Right lobe of liver (tissue), 6 donors: ENCODE results near the gene ADARB1. TPM values are rescaled to one million over a fixed set of nuclear protein-coding genes. Genes with fewer than 3 reads are reported as not detected.

ENCODE experiments used
- ATAC-seq, 4 donors: fragments of 200-7000 bp; cut with Tn5 transposase; one replicate each; pipeline ENCODE4 v1.9.1; 2020; ENCODE audit warnings: mild to moderate bottlenecking in 4 of 4, moderate library complexity in 4 of 4
- DNase-seq, 3 donors: peaks; one replicate each; pipeline ENCODE4 v3.0.0-alpha.2; 2020
- H3K27ac ChIP-seq, 3 donors: fragments of 200-600 bp; one replicate each; pipeline ENCODE4 v1.8.0; 2022
- H3K27me3 ChIP-seq, 2 donors: fragments of 200-600 bp; one replicate each; pipeline ENCODE4 v1.8.0; 2022
- H3K36me3 ChIP-seq, 4 donors: fragments of 200-600 bp; sonication (generic) in 1 of 4; one replicate each; pipeline versions ENCODE4 v1.5.1 to v1.8.0; 2017 to 2022; ENCODE audit warnings: control low read depth in 1 of 4
- H3K4me1 ChIP-seq, 4 donors: fragments of 200-600 bp; sonication (generic) in 1 of 4; one replicate each; pipeline versions ENCODE4 v1.5.1 to v1.8.0; 2017 to 2022; ENCODE audit warnings: control low read depth in 1 of 4
- H3K4me3 ChIP-seq, 3 donors: fragments of 200-600 bp; one replicate each; pipeline ENCODE4 v1.8.0; 2022
- H3K9me3 ChIP-seq, 4 donors: fragments of 200-600 bp; sonication (generic) in 1 of 4; one replicate each; pipeline versions ENCODE4 v1.5.1 to v1.8.0; 2017 to 2022; ENCODE audit warnings: control low read depth in 1 of 4
- POLR2A ChIP-seq: fragments of 450-650 bp; IDR thresholded peaks from one replicate; pipeline ENCODE4 v1.6.1; 2017; ENCODE audit warnings: antibody characterized with exemption, mild to moderate bottlenecking
- whole genome bisulfite sequencing: methylation state at CpG from one replicate; pipeline ENCODE4 v1.1.6; 2018; ENCODE audit warnings: low coverage, low lambda C conversion rate; ENCODE audit not compliant: insufficient coverage; ENCODE audit errors: missing lambda C conversion rate; 5-methylcytosine and 5-hydroxymethylcytosine counted together
- intact Hi-C, 2 donors: fragments of 100-400 bp; cut with DNase I; formaldehyde crosslinking; loops; one replicate each; pipeline versions ENCODE4 v1.11.2 to v1.14.1; 2022
- total RNA-seq, 6 experiments: library from RNA; depleted of rRNA in 2 of 6; stranded (reverse); fragments of >200 nt in 2 of 6; fragmentation: NEBNext Ultra II Directional in 3 of 6; extraction: Animal tissue kit (Norgen Biotek cat#: 25700) in 3 of 6; gene quantifications; one replicate each; pipeline versions ENCODE4 v1.1.0 to v1.2.4, GENCODE V29; 2016 to 2023
- TF ChIP-seq, protein P1 (sequence below), 4 donors: fragments of 200-600 bp in 3 of 4; fragments of 450-650 bp in 1 of 4; IDR thresholded peaks; one replicate each; pipeline versions ENCODE4 v1.5.1 to v1.8.0; 2016 to 2022; ENCODE audit warnings: antibody characterized with exemption in 4 of 4, mild to moderate bottlenecking in 2 of 4
- donor health status: DM: no; HTN: yes; CAD: no.
- donor health status: DM: no; HTN: no; CAD: no.
- donor health status: DM: no; HTN: no; CAD: no.
- donor health status: DM: no; HTN: yes; CAD: no.
- donor health status: DM: no; HTN: yes; CAD: no.

ADARB1 gene
- total RNA-seq, 6 experiments from 2014 or later = 4.7 to 9.9 (median 8.6) TPM

DNA sequence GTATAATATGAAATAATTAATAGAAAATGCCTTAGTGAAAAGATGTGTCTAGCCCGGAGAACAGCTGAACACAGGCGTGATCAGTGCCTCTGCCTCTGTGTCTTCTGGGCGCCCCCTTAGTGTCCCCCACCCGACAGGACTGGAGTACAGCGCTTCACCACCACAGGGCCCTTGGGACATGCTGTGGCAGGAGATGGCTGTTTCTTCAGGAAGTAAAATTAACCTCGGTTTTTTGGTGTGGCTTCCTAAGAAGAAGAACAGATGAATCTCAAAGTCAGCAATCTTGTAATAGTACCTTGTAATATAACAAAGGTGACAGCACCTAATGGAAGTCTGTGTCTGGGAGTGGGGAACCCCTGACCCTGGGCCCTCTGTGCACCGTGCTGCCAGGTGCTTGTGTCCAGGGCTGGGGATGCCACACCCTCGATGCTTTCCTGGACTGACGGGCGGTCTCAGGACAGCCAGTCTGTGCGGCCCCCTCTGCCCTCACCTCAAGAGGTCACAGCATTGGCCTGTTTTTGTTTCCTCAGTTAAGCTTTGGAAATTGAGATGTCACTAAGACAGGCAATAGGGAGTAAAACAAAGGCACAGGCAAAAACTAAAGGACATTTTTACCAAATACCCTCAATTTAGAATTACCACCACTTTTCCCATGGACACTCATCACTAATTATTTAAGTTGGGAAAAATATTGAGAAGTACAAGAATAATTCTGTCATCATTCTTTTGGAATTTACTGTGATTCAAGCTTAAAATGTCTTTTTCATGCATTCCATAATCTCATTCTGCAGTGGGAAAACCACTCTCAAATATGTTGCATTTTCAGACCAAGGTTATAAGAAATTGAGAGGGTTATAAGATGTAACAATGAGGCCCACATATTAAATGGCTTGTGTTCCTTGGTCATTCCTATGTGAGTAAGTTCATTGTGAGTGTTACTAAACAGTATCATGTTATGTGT lies 79.3 kb downstream of the ADARB1 start:
- H3K27me3 ChIP-seq = no peaks in the 10 kb centered on the region
- whole genome bisulfite sequencing = 59% methylated on average over 6 of the region's 11 CpGs
- no peaks in the 10 kb centered on the region for H3K4me1 ChIP-seq
- intact Hi-C loops = no loop called here
- no peak overlapping the region for H3K4me3 ChIP-seq
- H3K9me3 ChIP-seq = no peaks in the 10 kb centered on the region
- no peak overlapping the region for H3K27ac ChIP-seq
- DNase-seq (peak in 1 of 3 donors; percentile 35), ATAC-seq (no peak)
- TF ChIP-seq POLR2A = no peak
- TF ChIP-seq, protein P1, sequence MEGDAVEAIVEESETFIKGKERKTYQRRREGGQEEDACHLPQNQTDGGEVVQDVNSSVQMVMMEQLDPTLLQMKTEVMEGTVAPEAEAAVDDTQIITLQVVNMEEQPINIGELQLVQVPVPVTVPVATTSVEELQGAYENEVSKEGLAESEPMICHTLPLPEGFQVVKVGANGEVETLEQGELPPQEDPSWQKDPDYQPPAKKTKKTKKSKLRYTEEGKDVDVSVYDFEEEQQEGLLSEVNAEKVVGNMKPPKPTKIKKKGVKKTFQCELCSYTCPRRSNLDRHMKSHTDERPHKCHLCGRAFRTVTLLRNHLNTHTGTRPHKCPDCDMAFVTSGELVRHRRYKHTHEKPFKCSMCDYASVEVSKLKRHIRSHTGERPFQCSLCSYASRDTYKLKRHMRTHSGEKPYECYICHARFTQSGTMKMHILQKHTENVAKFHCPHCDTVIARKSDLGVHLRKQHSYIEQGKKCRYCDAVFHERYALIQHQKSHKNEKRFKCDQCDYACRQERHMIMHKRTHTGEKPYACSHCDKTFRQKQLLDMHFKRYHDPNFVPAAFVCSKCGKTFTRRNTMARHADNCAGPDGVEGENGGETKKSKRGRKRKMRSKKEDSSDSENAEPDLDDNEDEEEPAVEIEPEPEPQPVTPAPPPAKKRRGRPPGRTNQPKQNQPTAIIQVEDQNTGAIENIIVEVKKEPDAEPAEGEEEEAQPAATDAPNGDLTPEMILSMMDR (IDR thresholded peaks at IDR 0.05) = no peak
- no peaks in the 10 kb centered on the region for H3K36me3 ChIP-seq

DNA sequence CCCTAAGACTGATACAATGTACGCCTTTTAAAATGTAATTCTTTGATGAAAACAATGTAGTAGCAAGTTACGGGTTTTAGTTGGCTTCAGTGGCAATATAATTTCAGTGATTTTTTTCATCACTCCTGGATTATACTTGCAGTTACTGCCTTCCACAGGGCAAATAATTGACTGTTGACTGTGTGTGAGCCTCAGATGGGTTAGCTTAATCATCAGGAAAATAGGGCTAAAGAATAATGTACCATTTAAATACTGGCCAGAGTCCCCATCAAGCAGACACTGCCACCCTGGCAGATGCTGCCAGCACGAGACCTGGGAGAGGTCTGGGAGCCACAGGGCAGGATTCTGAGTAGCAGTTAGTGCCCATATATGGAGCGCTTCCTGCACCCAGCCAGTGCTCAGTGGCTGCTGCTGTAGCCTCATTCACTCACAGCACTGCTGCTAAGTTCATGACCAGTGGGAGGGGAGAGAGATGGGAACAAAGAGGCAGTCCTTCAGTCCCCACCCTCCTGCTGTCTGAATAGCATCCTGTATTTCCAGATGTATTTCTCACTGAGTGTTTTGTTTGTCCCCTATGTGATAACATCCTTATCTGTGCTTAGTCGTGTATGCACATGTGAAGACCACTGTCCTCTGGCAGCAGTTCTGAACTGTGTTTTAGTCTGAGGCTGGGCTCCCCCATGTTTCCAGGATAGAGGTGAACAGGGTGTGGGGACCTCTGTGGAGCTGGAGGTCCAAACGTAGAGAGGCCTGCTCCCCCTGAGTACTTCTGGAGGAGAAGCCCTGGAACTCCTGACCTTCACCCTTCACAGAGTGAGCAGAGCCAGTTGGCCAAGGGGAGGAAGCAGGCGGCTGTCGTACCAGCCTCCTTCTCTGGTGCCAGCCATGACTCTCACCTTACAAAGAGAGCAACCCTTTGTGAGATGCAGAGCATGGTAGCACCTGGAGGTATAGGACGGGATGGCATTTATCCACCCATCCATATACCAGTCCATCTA lies 80.4 kb downstream of the ADARB1 start:
- intact Hi-C loops = no loop called here
- Histone ChIP-seq H3K4me1 (no peaks in the 10 kb centered on the region), H3K27ac (no peak overlapping the region), H3K27me3 (no peaks in the 10 kb centered on the region), H3K4me3 (no peak overlapping the region), H3K36me3 (no peaks in the 10 kb centered on the region), H3K9me3 (no peaks in the 10 kb centered on the region)
- peak in 1 of 3 donors; percentile 36 for DNase-seq
- WGBS = 67% methylated on average over 4 of the region's 9 CpGs
- peak; percentile 32 to 47 (median 43) for ATAC-seq
- TF ChIP-seq, protein P1 (IDR thresholded peaks at IDR 0.05) = no peak
- TF ChIP-seq POLR2A = no peak

DNA sequence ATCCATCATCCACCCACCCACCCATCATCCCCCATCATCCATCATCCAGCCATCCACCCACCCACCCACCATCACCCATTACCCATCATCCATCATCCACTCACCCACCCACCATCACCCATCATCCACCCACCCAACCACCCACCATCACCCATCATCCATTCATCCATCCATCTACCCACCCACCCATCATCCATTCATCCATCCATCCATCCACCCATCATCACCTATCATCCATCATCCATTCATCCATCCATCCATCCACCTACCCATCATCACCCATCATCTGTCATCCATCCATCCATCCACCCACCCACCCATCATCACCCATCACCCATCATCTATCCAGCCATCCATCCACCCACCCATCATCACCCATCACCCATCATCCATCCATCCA lies 81.5 kb downstream of the ADARB1 start:
- Histone ChIP-seq H3K27ac (no peak overlapping the region), H3K4me1 (no peaks in the 10 kb centered on the region), H3K4me3 (no peak overlapping the region), H3K27me3 (no peaks in the 10 kb centered on the region), H3K9me3 (no peaks in the 10 kb centered on the region), H3K36me3 (no peaks in the 10 kb centered on the region)
- DNase-seq = peak in 1 of 3 donors; percentile 32
- intact Hi-C loops = no loop called here
- peak in 1 of 4 donors; percentile 10 for ATAC-seq
- no peak for TF ChIP-seq POLR2A
- TF ChIP-seq, protein P1 (IDR thresholded peaks at IDR 0.05) = no peak

DNA sequence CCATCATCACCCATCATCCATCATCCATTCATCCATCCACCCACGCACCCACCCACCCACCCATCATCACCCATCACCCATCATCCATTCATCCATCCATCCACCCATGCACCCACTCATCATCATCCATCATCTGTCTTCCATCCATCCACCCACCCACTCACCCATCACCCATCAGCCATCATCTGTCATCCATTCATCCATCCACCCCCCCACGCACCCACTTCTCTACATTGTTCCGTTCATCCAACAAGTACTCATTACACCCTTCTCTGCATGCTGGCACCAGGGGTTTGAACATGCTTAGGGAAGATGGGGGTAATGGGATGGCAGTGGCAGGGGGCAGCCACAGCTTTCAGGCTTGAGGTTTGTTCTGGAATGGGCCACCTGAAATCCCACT lies 82.1 kb downstream of the ADARB1 start:
- Histone ChIP-seq H3K27ac (no peak overlapping the region), H3K4me1 (no peaks in the 10 kb centered on the region), H3K27me3 (no peaks in the 10 kb centered on the region), H3K4me3 (no peak overlapping the region), H3K9me3 (no peaks in the 10 kb centered on the region), H3K36me3 (no peaks in the 10 kb centered on the region)
- no peak for TF ChIP-seq POLR2A
- TF ChIP-seq, protein P1 (IDR thresholded peaks at IDR 0.05) = no peak
- ATAC-seq (no peak), DNase-seq (no peak)
- intact Hi-C loops = no loop called here
- 96% methylated on average over 3 of the region's 3 CpGs for WGBS
